CD14-positive monocyte (primary cell): ENCODE results near the gene NOB1. TPM values are rescaled to one million over a fixed set of nuclear protein-coding genes. Genes with fewer than 3 reads are reported as not detected.

Experiments
- DNase-seq, 3 donors: peaks; one replicate each; pipeline ENCODE4 v3.0.0-alpha.2; 2011 to 2022
- H2AFZ ChIP-seq: 2 replicates; pipeline ENCODE4 v1.6.0; 2012; ENCODE audit warnings: mild to moderate bottlenecking, low read depth, low read length, inconsistent platforms; ENCODE audit not compliant: insufficient read depth, poor library complexity, severe bottlenecking
- H3K27ac ChIP-seq, 2 donors: 1 replicate in 1 of 2; 2 replicates in 1 of 2; pipeline ENCODE4 v1.5.1; 2012 to 2013; ENCODE audit warnings: low read length in 2 of 2, control low read depth in 1 of 2, inconsistent platforms in 1 of 2, low read depth in 1 of 2, mild to moderate bottlenecking in 1 of 2
- H3K27me3 ChIP-seq, 2 donors: one replicate each; pipeline versions ENCODE4 v1.6.0 to v1.6.1; 2011 to 2013; ENCODE audit warnings: low read length in 2 of 2; ENCODE audit not compliant: control insufficient read depth in 2 of 2, insufficient read depth in 2 of 2
- H3K36me3 ChIP-seq, 2 donors: replicated peaks in 1 of 2; 1 replicate in 1 of 2; 2 replicates in 1 of 2; pipeline versions ENCODE4 v1.5.1 to v1.6.1; 2012 to 2013; ENCODE audit warnings: low read length in 2 of 2, control low read depth in 1 of 2, inconsistent platforms in 1 of 2, mild to moderate bottlenecking in 1 of 2; ENCODE audit not compliant: insufficient read depth in 2 of 2, control insufficient read depth in 1 of 2
- H3K4me1 ChIP-seq, 2 donors: 1 replicate in 1 of 2; 2 replicates in 1 of 2; pipeline versions ENCODE4 v1.5.1 to v1.6.1; 2012 to 2013; ENCODE audit warnings: low read length in 2 of 2, control low read depth in 1 of 2, inconsistent platforms in 1 of 2, mild to moderate bottlenecking in 1 of 2, moderate library complexity in 1 of 2; ENCODE audit not compliant: insufficient read depth in 2 of 2, control insufficient read depth in 1 of 2
- H3K4me2 ChIP-seq: replicated peaks from 2 replicates; pipeline ENCODE3; 2012; ENCODE audit warnings: low read length, moderate library complexity, mild to moderate bottlenecking; ENCODE audit not compliant: poor library complexity, severe bottlenecking; ENCODE audit errors: extremely low read depth
- H3K4me3 ChIP-seq, 3 experiments: fragments of 200-600 bp in 1 of 3; sonication (generic) in 1 of 3; replicated peaks in 1 of 3; 1 replicate in 2 of 3; 2 replicates in 1 of 3; pipeline ENCODE4 v1.5.1; 2011 to 2013; ENCODE audit warnings: low read length in 3 of 3, mild to moderate bottlenecking in 3 of 3, control low read depth in 2 of 3, low read depth in 2 of 3, inconsistent platforms in 1 of 3, moderate library complexity in 1 of 3
- H3K79me2 ChIP-seq: 2 replicates; pipeline ENCODE4 v1.6.0; 2012; ENCODE audit warnings: mild to moderate bottlenecking, control low read depth, inconsistent platforms, low read length, moderate library complexity; ENCODE audit not compliant: insufficient read depth
- H3K9ac ChIP-seq: 2 replicates; pipeline ENCODE4 v1.6.0; 2017; ENCODE audit warnings: low read length, mild to moderate bottlenecking; ENCODE audit not compliant: insufficient read depth, poor library complexity, severe bottlenecking
- H3K9me3 ChIP-seq, 2 donors: replicated peaks in 1 of 2; 1 replicate in 1 of 2; 2 replicates in 1 of 2; pipeline versions ENCODE4 v1.5.1 to v1.6.1; 2012 to 2013; ENCODE audit warnings: low read length in 2 of 2, control low read depth in 1 of 2; ENCODE audit not compliant: control insufficient read depth in 1 of 2, insufficient read depth in 1 of 2
- H4K20me1 ChIP-seq: 2 replicates; pipeline ENCODE4 v1.6.0; 2012; ENCODE audit warnings: mild to moderate bottlenecking, low read length, control low read depth, moderate library complexity; ENCODE audit not compliant: insufficient read depth
- H3K27ac Mint-ChIP-seq, 7 donors: one replicate each; pipeline ENCODE4 v1.8.0; 2020; ENCODE audit warnings: mild to moderate bottlenecking in 7 of 7, mixed read lengths in 7 of 7, moderate library complexity in 6 of 7, inconsistent platforms in 2 of 7
- H3K27me3 Mint-ChIP-seq, 3 donors: one replicate each; pipeline ENCODE4 v1.8.0; 2021 to 2022; ENCODE audit warnings: low read depth in 3 of 3, mild to moderate bottlenecking in 3 of 3, mixed read lengths in 3 of 3, moderate library complexity in 3 of 3, inconsistent platforms in 1 of 3
- H3K36me3 Mint-ChIP-seq, 2 donors: one replicate each; pipeline ENCODE4 v1.8.0; 2020; ENCODE audit warnings: mixed read lengths in 2 of 2, inconsistent platforms in 1 of 2, mild to moderate bottlenecking in 1 of 2
- H3K4me1 Mint-ChIP-seq: one replicate; pipeline ENCODE4 v1.8.0; 2020; ENCODE audit warnings: mild to moderate bottlenecking, mixed read lengths
- H3K4me3 Mint-ChIP-seq, 2 donors: one replicate each; pipeline ENCODE4 v1.8.0; 2020; ENCODE audit warnings: mild to moderate bottlenecking in 2 of 2, mixed read lengths in 2 of 2, moderate library complexity in 1 of 2
- H3K9me3 Mint-ChIP-seq, 7 donors: one replicate each; pipeline ENCODE4 v1.8.0; 2020 to 2022; ENCODE audit warnings: mixed read lengths in 7 of 7, mild to moderate bottlenecking in 6 of 7, moderate library complexity in 6 of 7, inconsistent platforms in 2 of 7
- WGBS: methylation state at CpG from one replicate; pipeline ENCODE4 v1.1.5; 2013; ENCODE audit warnings: missing lambda C conversion rate; ENCODE audit not compliant: insufficient coverage; 5-methylcytosine and 5-hydroxymethylcytosine counted together
- intact Hi-C, 2 donors: fragments of 100-400 bp; cut with micrococcal nuclease; formaldehyde crosslinking; loops; one replicate each; pipeline versions ENCODE4 v1.15.0 to v1.15.1; 2023
- polyA plus RNA-seq, 3 donors: library from polyadenylated mRNA; depleted of rRNA in 1 of 3; unstranded in 2 of 3; stranded (reverse) in 1 of 3; fragments of 300-500 nt in 2 of 3; fragments of >200 nt in 1 of 3; fragmentation: Illumina TruSeq in 2 of 3; gene quantifications; 1 replicate in 2 of 3; 2 replicates in 1 of 3; pipeline ENCODE4 v1.2.3, GENCODE V29; 2012 to 2021
- TF ChIP-seq, protein P1 (sequence below): fragments of 200-600 bp; IDR thresholded peaks from one replicate; pipeline ENCODE4 v1.8.0; 2022; ENCODE audit warnings: antibody characterized with exemption, mild to moderate bottlenecking

Gene NOB1
- polyA plus RNA-seq, 3 donors = 15.7 to 27.5 (median 18.0) TPM

DNA sequence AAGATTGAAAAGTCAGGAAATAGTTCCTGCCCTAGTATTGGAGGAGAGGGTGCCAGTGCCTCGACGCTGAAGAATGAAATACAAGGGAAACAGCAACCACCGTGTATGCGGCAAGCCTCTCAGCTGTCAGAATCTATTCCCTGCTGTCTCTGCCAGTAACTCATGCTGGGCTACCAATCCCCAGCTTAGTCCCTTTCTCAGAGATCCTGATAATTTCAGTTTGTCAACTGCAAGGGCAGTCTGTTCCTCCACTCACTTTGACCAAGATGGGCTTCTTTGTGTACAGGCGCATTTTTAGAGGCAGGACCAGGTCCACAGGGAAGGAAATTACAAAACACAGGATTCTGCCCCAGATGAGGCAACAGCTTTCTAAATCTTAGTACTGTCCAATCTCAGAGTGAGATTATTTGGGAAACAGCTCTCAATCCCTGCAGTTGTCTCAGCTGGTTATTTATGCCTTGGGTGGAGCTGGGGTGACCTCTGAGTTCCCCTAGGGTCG is 29.7 kb downstream of the NOB1 start:
- 50% methylated on average over 6 of the region's 6 CpGs for WGBS
- H3K9ac ChIP-seq = no peak overlapping the region
- no peak overlapping the region for H3K27ac ChIP-seq
- no peaks in the 10 kb centered on the region for H3K79me2 ChIP-seq
- H3K36me3 ChIP-seq = no peaks in the 10 kb centered on the region
- peaks cover 30% of the 10 kb centered on the region for H3K4me1 Mint-ChIP-seq
- peaks cover 1 to 2% (median 1%) of the 10 kb centered on the region in 3 donors for H3K27me3 Mint-ChIP-seq
- H3K4me1 ChIP-seq = peaks cover 23 to 31% of the 10 kb centered on the region in 2 donors
- no peak overlapping the region for H3K4me3 Mint-ChIP-seq
- H3K36me3 Mint-ChIP-seq = no peaks in the 10 kb centered on the region
- H4K20me1 ChIP-seq = no peaks in the 10 kb centered on the region
- peak overlapping the region; percentile 68 for H2AFZ ChIP-seq
- peak overlapping the region in 3 of 7 donors; percentile 26 to 68 (median 51) for H3K27ac Mint-ChIP-seq
- no peak overlapping the region for H3K4me3 ChIP-seq
- intact Hi-C loops = no loop called here
- TF ChIP-seq, protein P1, sequence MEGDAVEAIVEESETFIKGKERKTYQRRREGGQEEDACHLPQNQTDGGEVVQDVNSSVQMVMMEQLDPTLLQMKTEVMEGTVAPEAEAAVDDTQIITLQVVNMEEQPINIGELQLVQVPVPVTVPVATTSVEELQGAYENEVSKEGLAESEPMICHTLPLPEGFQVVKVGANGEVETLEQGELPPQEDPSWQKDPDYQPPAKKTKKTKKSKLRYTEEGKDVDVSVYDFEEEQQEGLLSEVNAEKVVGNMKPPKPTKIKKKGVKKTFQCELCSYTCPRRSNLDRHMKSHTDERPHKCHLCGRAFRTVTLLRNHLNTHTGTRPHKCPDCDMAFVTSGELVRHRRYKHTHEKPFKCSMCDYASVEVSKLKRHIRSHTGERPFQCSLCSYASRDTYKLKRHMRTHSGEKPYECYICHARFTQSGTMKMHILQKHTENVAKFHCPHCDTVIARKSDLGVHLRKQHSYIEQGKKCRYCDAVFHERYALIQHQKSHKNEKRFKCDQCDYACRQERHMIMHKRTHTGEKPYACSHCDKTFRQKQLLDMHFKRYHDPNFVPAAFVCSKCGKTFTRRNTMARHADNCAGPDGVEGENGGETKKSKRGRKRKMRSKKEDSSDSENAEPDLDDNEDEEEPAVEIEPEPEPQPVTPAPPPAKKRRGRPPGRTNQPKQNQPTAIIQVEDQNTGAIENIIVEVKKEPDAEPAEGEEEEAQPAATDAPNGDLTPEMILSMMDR = no peak
- no peak overlapping the region for H3K4me2 ChIP-seq
- no peaks in the 10 kb centered on the region for H3K9me3 Mint-ChIP-seq
- H3K27me3 ChIP-seq = no peaks in the 10 kb centered on the region
- DNase-seq = peak in 1 of 3 donors; percentile 15
- H3K9me3 ChIP-seq = no peaks in the 10 kb centered on the region

DNA sequence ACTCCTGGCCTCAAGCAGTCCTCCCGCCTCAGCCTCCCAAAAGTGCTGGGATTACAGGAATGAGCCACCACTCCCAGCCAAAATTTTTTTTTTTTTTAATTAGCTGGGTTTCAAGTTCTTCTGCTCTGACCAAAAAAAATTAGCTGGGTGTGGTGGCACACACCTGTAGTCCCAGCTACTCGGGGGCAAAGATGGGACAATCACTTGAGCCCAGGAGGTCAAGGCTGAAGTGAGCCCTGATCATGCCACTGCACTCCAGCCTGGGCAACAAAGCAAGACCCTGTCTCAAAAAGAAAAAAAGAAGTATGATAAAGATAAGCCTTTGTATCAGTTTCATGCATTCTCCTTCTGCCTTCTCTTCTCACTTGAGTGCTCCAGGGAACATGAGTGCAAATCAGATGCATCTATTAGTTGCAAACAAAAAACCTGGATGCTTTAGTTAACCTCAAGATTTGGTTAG is 30.3 kb downstream of the NOB1 start:
- Histone ChIP-seq H3K9me3 (no peaks in the 10 kb centered on the region), H3K36me3 (no peaks in the 10 kb centered on the region), H3K4me1 (peaks cover 23 to 31% of the 10 kb centered on the region in 2 donors), H4K20me1 (no peaks in the 10 kb centered on the region), H2AFZ (peak overlapping the region; percentile 68), H3K27ac (no peak overlapping the region), H3K9ac (no peak overlapping the region), H3K4me2 (no peak overlapping the region), H3K4me3 (no peak overlapping the region), H3K79me2 (no peaks in the 10 kb centered on the region), H3K27me3 (no peaks in the 10 kb centered on the region)
- TF ChIP-seq, protein P1 = no peak
- H3K27me3 Mint-ChIP-seq = peaks cover 0 to 2% (median 1%) of the 10 kb centered on the region in 3 donors
- WGBS = 100% methylated on average over 1 of the region's 2 CpGs
- DNase-seq = no peak
- H3K4me3 Mint-ChIP-seq = no peak overlapping the region
- no peaks in the 10 kb centered on the region for H3K36me3 Mint-ChIP-seq
- H3K9me3 Mint-ChIP-seq = no peaks in the 10 kb centered on the region
- no peak overlapping the region for H3K27ac Mint-ChIP-seq
- intact Hi-C loops = no loop called here
- H3K4me1 Mint-ChIP-seq = peaks cover 30% of the 10 kb centered on the region
